Pons (tissue), 1 donor: ENCODE results near the gene PCBP2.

Source experiments
- DNase-seq: peaks from one replicate; pipeline ENCODE4 v3.0.0-alpha.2; 2016; ENCODE audit warnings: low spot score

Gene PCBP2

DNA sequence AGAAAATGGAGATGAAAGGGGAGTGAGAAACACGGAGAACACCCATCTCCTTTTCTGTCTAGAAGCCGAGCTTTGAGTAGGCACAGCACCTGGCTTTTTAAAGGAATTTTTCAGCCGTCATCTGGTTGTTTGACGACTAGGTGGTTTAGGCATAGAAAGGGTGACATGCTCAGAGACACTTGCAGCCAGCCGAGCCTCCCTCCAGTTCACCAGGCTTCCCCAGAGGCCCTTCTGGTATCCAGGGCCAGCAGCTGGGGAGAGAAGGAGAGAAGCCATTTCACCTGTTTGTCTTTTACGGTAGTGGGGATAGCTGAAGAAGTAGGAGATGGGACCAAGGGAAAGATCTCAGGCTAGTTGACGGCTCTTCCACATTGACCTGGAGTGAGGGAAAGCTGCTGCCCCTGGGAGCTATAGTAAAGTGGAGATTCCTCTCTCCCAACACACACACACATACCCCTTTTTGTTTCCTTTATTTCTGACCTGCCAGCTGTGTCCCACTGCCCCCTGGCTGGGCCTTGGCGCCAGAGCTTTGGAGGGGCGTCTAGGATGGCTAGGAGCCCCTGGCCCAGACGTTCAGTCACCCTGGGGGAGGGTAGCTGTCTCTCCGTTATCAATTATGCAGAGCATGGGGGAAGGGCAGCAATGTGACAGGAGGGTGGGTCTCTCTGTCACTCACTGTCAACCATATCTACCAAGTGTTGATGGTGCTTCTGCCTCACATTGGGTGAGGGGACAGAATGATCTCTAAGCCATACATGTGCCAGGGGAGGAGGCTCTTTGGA, 41.9 kb downstream of the PCBP2 start:
- no peak for DNase-seq

DNA sequence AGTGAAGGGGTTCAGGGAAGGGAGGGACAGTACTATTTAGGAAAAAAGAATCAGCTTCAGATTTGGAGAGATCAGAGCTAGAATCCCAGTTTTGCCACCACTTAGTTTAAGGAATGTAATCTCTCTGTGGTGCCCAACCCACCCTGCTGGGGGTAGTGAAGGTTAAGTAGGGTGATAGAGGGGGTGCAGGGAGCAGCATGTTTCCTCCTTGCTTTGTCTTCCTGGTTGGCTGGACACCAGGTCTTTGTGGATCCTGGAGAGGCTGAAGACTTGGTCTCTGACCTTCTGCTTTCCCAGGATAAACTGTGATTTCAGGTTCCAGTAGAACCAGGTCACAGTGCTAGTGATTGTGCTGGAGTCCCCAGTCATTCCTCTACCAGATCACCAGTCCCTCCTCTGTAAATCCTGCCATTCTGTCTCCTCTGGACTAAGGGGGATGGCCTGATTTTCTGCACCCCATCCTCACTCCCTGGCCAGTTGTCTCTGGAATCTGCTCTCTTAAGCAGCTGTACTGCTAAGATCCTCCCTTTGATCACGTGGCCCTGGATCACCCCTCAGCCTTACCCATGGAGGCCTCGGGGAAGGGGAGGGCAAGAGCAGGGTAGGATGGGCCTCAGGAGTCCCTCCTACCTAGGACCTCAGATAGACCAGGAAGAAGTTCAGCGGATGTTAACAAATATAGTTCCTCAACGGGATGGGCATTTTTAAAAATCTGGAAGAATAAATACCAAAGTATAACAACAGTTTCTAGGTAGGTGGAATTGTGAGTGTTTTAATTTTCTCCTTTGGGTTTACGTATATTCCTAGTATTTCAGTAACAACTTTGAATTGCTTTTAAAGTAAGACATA, 44.2 kb downstream of the PCBP2 start:
- peak; percentile 64 for DNase-seq

DNA sequence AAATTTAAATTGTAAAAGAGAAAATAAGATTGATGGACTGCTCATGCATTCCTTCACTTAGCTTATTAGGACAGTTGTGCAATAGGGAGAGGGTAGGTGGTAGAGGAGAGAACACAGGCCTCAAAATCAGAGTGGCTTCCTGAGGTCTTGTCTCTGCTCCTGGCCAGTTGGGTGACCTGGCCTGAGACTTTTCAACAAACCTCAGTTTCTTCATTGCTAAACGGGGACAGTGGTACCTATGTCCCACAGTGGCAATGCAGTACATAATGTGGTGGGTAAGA, 44.8 kb downstream of the PCBP2 start:
- no peak for DNase-seq

GRCh38 chr12:53497461-53497860, 45.6 kb downstream of the PCBP2 start:
- no peak for DNase-seq

GRCh38 chr12:53498235-53498630, 46.3 kb downstream of the PCBP2 start:
- no peak for DNase-seq

GRCh38 chr12:53499266-53500141, 47.6 kb downstream of the PCBP2 start, which contains the start of gene MAP3K12:
TSS of gene MAP3K12 (minus strand) at chr12:53499458. CDS start at chr12:53487391, 12,067 bp downstream.
- peak; percentile 60 for DNase-seq

DNA sequence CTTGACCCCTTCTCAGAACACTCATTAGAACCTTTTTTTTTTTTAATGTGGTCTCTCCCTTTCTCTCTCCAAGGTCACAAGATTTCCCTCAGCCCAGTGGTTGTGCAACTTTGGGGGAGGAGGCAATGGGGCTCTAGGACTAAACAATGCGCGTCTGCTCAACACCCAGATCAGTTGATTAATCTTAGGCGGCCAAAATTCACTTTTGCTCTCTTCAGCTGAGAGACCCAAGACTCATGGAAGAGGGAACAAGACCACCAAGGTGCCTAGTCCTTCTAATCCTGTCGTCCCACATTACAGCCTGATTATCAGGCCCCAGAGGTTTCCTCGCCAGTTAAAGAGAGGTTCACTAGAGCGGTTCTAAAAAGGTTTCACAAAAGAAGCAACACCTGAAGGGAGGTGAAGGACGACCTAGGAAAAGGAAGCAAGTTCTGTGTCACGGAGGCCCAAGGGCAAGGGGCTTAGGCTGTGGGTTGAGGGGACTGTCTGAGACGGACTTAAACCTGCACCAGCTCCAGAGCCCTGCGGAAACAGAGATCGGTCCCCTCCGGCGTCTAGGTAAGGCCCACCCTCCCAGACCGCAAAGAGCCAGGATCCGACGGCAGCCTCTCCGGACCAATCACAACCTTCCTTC, 48.4 kb downstream of the PCBP2 start:
- DNase-seq: peak; percentile 82

DNA sequence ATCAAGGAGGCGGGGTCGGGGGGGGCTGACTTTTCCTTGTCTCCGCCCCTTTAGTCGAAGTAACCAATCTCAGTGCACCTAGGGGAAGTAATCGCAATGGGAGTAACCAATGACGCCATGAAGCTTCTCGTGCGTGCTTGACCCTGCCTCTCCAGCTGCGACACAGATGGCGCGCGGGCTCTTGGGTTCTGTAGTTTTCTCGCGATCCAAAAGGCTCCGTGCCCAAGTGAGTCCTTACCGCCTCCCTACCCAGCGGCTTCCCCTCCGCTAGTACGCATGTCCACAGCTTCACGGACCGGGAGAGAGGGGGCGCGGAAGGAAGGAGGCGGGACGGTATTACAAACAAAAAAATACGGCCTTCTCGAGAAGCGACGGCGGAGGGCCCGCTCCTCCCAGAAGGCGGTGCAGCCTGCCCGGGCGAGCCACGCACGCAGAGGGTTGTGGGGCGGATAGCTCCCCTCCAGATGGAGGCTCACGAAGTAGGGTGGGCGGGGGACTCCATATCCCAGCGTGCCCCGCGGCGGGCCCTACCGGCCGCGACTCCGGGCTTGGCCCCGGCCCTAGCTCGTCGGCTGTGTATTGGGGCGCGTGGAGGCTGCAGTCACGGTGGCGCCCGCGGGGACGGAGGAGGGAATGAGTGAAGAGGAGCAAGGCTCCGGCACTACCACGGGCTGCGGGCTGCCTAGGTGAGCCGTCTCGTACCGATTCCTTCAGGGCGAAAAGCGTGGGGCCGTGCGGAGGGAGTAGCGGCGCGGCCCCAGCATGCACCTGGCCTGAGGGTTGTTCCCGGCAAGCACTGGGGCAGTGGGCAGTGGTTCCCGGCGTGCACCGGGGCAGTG, 49.1 kb downstream of the PCBP2 start, which contains the start of gene TARBP2:
TSS of gene TARBP2 (plus strand) at position 508 of the 839 bp plus-strand sequence. CDS start at position 634, 126 bp downstream.
- DNase-seq: peak; percentile 100

- no peak for DNase-seq
Observed at GRCh38 chr12:53501615-53502181, 49.8 kb downstream of the PCBP2 start.

GRCh38 chr12:53502331-53502730, 50.4 kb downstream of the PCBP2 start:
- DNase-seq: no peak

- no peak for DNase-seq
Observed at GRCh38 chr12:53502983-53503728, 51.3 kb downstream of the PCBP2 start.

DNA sequence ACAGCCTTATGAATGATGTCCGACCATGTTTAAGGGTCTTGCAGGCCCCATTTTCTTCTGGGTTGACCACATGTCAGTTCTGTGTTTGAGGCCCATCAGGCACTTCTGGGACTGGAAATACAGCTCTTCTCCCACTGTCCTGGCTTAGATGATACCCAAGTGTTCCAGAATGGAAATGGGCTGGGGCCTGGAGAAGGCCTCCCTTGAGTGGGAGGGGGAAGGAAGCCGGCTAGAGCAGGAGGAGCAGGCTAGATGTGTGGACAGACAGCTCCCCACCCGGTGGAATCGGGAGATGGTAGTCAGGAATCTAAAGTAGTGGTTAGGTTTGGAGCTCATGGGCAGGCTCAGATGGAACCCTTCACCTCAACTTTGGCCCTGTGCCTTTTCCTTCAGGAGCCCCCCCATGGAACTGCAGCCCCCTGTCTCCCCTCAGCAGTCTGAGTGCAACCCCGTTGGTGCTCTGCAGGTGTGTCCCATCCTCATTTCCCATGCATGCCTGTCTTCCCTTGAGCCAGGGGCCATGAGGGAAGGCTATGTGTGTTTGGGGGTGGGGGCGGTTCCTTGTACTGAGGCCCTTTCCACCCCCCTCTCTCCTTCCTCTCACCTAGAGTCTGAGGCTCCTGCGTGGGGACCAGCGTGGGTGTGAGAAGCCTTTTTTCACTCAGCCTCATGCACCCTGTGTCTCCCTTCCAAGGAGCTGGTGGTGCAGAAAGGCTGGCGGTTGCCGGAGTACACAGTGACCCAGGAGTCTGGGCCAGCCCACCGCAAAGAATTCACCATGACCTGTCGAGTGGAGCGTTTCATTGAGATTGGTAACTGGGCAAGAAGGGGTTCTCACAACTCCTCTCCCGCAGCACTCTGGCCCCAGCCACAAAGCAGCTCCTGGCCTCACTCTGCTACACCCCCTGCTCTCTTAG, 52.4 kb downstream of the PCBP2 start:
- DNase-seq: no peak

DNA sequence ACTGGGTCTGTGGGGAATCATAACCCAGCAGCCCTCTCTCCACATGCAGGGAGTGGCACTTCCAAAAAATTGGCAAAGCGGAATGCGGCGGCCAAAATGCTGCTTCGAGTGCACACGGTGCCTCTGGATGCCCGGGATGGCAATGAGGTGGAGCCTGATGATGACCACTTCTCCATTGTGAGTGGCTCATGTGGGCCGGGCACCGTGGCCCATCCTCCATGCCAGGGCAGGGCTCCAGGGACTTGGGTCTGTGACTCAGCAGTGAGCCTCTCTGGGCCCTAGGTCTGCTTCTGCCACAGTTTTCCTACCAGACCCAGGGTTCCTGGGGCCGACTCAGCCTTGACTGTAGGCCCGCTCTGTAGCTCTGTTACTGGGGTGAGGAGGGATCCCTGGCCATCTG, 53.2 kb downstream of the PCBP2 start:
- no peak for DNase-seq

- no peak for DNase-seq
Observed at GRCh38 chr12:53505555-53506449, 53.9 kb downstream of the PCBP2 start.

DNA sequence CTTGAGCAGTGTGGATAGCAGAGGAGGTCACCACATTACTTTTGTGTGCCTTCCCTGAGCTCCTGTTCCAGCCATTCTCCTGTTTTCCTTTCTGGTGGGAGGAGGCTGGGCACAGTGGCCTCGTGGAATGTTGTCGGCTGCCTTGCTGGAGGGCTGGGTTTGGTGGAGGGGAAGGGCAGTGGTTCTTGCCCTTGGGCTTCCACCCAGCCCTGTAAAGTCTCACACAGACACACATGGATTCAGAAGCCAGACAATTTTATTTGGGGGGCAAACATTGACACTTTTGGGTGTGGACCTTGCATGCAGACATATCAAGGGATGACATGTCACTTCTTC, 54.5 kb downstream of the PCBP2 start:
- DNase-seq: no peak

DNA sequence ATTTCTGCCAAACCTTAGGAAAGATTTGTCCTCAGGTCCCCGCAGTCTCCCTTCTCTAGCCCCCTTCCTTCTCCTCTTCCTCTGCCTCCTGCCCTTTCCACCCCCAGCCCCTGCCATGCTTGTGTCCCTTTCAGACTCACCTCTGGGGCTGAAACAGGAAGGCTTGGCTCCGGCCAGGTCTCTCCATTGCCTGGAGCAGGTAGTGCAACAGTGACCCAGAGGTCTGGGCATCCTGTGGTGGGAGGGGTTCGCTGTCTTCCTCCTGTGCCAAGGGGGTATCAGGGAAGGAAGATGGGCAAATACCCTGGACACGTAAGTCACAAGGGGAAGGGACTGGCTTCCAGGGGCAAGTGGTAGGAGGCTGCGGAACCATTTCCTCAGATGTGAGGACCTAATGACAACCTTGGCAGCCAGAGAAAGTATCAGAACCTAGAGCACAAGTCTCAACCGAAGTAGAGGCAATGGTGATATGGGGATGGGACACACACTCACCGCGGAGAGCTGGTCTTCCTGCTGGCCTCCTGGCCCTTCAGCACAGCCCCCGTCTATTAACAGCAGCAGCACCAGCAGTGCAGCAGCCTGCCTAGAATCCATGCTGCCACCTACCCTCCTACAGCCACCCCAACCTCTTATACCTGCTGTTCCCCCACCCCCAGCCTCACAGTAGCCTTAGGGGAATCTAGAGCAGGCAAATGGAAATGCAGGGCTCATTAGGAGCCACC, 55.1 kb downstream of the PCBP2 start, which contains the start of gene NPFF:
TSS of gene NPFF (minus strand) at position 604 of the 722 bp plus-strand sequence. CDS start at position 594, 10 bp downstream.
- no peak for DNase-seq

DNA sequence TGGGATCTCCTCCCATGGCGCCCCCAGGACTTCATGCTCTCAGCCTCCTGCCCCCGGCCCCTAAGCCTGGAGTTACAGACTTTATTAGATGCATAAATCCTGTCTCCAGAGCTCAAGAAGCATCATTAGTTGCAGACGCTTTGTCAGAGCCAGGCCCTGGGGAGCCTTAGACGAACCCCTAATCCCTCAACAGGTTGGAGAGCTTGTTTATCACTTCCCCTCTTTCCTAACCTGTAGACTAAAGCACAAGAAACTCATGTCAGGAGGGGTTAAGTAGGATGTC, 55.6 kb downstream of the PCBP2 start:
- no peak for DNase-seq
